Stimulated activated CD4-positive, alpha-beta T cell treated with anti-CD3 and anti-CD28 coated beads, Interleukin-4, amount 100 ng/mL, for 24 hours (primary cell): ENCODE results near the gene VSTM5.
A peak's percentile ranks its signal among the peaks of the same experiment; 100 is the strongest.
"Not testable (repeated sequence)": the region's sequence is repeated elsewhere in the genome, so short reads cannot be mapped to it uniquely, and the experiment has no call there.

Experiments
- DNase-seq: peaks from one replicate; pipeline ENCODE4 v3.0.0-alpha.2; 2020

The VSTM5 gene

GRCh38 chr11:93784935-93785360, 65.5 kb downstream of the VSTM5 start:
- DNase-seq, result no peak

- DNase-seq, result peak; percentile 94
Measured at GRCh38 chr11:93784145-93784934, 66.1 kb downstream of the VSTM5 start, which contains the start of gene MED17. MED17 (plus strand) TSS chr11:93784282; CDS start chr11:93784514, 232 bp downstream.

- no peak for DNase-seq
Measured at GRCh38 chr11:93783765-93784144, 66.7 kb downstream of the VSTM5 start.

- DNase-seq, result no peak
Measured at GRCh38 chr11:93783362-93783761, 67.1 kb downstream of the VSTM5 start.

GRCh38 chr11:93775289-93775688, 75.1 kb downstream of the VSTM5 start:
- DNase-seq, result no peak

GRCh38 chr11:93774560-93774959, 75.9 kb downstream of the VSTM5 start:
- not testable (repeated sequence) for DNase-seq

GRCh38 chr11:93773601-93774200, 76.7 kb downstream of the VSTM5 start:
- DNase-seq, result no peak

GRCh38 chr11:93773045-93773477, 77.4 kb downstream of the VSTM5 start:
- no peak for DNase-seq

- no peak for DNase-seq
Measured at GRCh38 chr11:93772123-93772522, 78.3 kb downstream of the VSTM5 start.

GRCh38 chr11:93770160-93770559, 80.3 kb downstream of the VSTM5 start:
- DNase-seq, result no peak
